ENCODE results near the gene ZNF488.
"Not testable (repeated sequence)": the region's sequence is repeated elsewhere in the genome, so short reads cannot be mapped to it uniquely, and the experiment has no call there.

The ZNF488 gene

DNA sequence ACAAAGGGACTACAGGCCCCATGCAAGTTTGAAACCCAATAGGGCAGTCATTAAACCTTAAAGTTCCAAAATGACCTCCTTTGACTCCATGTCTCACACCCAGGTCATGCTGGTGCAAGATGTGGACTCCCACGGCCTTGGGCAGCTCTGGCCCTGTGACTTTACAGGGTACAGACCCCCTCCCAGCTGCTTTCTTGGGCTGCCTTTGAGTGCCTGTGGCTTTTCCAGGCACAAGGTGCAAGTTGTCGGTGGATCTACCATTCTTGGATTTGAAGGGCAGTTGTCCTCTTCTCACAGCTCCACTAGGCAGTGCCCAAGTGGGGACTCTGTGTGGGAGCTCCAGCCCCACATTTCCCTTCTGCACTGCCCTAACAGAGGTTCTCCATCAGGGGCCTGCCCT is 2.0 kb upstream of the ZNF488 start:
- not testable (repeated sequence) for DNase-seq (ENCODE audit: insufficient read length, low spot score); FAIRE-seq

- no peak for FAIRE-seq
- no peak for DNase-seq (ENCODE audit: insufficient read length, low spot score)
These were observed 589 bp downstream of the ZNF488 start for GRCh38 chr10:47383261-47384147.

- DNase-seq (ENCODE audit: insufficient read length, low spot score): no peak
- no peak for FAIRE-seq
These were observed 2.4 kb downstream of the ZNF488 start for GRCh38 chr10:47381427-47382379.

- FAIRE-seq: no peak
- no peak for DNase-seq (ENCODE audit: insufficient read length, low spot score)
These were observed 3.0 kb downstream of the ZNF488 start for GRCh38 chr10:47381103-47381395.

DNA sequence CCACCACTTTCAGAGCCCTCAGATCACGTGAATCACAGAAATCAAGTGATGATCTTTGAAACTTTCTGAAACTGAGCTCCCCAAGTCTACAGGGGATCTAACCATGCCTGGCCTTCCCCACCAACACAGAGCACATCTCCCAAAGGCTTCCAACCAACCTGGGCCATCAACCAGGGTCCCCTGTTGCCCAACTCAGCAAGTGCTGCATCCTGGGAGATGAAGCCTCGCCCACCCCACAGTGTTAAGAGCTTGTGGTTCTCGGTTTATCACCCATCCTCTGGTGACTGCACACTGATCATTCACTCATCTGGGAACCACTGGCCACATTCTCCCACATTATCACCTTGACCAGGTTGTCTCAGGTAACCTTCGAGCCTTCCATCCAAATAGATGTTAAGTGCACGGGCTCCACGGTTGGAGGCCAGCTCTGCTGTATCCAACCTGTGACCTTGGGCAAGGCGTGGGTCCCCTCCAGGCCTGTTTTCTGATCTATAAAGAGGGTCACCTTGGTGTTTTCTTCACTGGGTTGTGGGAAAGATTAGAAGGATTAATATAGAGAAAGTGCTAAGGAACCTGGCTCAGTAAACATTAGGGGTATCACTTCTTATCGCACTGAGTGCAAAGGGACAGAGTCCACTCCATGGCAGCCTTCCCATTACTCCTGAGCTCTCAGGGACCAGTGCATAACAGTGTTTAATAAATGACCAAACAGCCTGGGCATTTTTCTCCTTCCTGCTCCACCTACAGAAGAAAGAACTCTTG is 3.6 kb downstream of the ZNF488 start:
- no peak for DNase-seq (ENCODE audit: insufficient read length, low spot score)
- FAIRE-seq: no peak

GRCh38 chr10:47379901-47380300 is 4.2 kb downstream of the ZNF488 start:
- FAIRE-seq (no peak), DNase-seq (ENCODE audit: insufficient read length, low spot score) (no peak)

- FAIRE-seq: no peak
- no peak for DNase-seq (ENCODE audit: insufficient read length, low spot score)
These were observed 4.7 kb downstream of the ZNF488 start for GRCh38 chr10:47379445-47379785.

DNA sequence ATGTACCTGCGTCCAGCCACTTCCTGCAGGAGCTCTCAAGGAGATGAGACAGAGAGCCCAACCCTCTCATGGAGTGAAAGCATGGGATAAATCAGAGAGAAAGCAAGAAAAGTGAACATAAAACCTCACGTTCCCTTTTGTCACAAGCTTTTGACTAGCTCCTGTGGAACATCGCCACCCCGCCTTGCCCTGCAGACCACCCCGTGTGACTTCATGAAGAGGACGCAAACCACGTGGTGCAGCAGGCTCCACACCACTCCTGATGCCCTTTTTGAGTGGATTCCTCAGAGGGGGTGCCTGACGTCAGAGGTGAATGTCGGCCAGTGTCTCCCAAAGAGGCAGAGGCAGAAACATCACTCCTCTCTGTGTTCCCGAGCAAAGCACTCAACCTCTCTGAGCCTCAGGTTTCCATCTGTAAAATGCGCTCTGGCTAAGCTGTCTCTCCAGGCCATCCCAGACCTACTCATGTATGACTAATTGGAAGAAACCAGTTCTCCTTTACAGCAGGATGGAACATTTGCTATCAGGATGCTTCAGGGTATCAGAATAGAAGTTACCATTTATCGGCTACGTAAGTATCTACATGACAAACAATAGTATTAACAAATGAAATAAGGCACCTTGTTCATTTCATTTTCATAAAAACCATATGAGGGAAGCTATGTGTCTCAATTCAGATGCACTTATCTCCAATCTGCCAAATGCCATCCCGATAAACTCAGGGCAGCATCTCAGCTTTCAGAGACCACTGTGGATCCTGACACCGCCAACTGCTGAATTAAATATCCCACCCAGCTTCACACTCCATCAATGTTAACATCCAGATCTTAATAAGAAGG is 5.3 kb downstream of the ZNF488 start:
- no peak for FAIRE-seq
- no peak for DNase-seq (ENCODE audit: insufficient read length, low spot score)

GRCh38 chr10:47378183-47378510 is 5.9 kb downstream of the ZNF488 start:
- FAIRE-seq (no peak), DNase-seq (ENCODE audit: insufficient read length, low spot score) (no peak)

DNA sequence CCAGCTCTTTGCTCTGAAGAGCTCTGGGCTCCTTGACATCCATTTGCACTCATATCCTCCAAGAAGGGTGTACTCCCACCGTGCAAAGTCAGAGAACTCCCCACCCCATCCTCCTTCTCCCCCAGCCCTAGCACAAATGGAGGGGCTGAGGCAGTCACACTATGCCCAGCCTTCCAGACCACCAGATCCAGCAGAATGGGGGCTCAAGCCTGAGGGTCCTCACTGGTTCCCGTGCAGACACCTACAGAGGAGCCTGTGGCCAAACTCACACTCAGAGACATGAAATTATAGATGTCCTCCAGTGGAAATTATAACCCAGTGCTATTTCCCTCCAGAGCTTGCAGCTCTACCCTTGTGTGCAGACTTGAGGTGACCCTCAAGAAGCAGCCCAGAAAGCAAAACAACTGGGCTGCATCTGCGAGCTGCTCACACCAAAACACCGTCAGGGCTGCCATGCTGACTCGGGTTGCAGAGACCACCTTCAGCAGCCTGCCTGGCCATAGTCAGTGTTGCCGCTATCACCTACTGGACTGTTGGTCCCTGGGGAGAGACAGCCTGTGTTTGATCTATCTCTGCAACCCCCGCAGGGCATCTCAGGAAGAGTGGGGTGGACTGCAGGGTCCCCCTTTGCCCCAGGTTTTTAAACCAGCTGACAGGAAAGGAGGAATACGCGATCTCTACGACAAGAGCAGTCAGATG is 7.4 kb downstream of the ZNF488 start:
- DNase-seq (ENCODE audit: insufficient read length, low spot score): no peak
- FAIRE-seq: no peak

DNA sequence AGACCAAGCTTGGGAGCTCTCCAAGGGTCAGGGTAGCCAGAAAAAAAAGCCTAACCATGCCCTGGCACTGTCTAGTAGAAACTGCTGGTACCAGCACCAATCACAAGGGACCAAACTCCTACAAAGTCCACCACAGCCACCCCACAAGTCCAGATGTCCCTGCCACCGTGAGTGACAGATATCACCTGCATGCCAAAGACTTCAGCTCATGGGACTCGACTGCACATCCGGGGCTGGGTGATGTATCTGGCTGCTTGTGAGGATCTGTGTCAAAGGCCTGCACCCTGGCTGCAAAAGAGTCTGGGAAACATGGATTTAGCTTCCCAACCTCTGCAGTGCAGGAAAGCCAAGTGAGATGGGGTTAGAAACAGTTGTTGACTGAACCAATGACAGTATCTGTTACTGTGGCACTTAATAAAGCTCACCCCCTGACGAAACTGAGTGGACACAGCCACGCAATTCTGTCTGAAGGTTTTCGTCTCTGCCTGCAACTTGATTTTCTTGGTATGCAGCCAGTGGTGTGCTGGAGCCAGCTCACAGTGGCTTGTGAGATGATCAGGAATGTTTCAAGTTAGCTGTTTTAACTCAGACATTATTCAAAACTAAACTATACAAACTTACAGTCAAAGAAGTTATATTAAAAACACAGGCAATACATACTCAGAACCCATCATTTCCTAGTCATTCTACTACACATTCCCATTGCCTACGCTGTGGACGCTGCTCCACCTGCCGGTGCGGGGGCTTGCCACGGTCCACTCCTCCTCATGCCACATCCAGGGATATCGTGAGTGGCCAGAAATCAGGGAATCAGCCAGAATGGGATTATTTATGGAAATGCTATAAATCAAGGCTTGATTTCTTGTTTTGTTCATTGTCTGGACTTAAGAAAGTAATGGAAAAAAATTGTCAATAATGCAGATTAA is 9.2 kb downstream of the ZNF488 start:
- FAIRE-seq (no peak), DNase-seq (ENCODE audit: insufficient read length, low spot score) (no peak)

DNA sequence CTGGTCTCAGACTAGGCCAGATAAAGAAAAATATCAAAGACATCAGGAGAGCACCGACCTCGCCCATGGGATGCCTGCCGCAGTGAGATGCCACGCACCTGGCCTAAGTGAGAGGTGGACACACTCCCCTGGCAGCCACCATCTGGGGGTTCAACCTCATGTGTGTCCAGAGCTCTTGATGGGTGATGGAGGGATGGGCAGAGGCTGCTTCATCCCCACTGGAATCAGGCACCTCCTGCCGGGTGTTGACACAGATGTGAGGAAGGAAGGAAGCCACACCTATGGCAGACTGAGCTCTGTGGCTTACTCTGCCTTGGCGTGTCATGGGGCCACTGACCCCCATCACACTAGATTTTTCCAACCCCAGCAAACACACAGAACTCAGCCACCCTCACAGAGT is 11.4 kb downstream of the ZNF488 start:
- FAIRE-seq (no peak), DNase-seq (ENCODE audit: insufficient read length, low spot score) (no peak)

GRCh38 chr10:47371629-47372485 is 12.2 kb downstream of the ZNF488 start:
- DNase-seq (ENCODE audit: insufficient read length, low spot score) (no peak), FAIRE-seq (no peak)

DNA sequence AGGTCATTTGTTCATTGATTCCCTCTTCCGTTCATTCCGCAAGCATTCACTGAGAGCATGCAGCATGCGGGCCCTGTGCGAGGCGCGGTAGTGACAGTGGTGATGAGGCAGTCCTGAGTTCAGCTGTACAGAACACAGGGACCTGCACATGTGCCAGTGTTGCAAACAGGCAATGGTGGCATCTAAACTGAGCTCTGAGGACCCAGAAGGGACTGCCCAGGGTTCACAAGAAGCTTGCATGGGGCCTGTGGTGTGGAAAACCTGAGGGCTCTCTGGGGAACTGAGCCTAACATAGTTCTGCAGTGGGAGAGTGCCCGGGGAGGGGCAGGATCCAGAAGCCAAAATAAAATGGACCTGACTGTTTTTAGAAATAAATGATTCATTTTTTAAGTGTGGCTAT is 13.2 kb downstream of the ZNF488 start:
- no peak for DNase-seq (ENCODE audit: insufficient read length, low spot score)
- no peak for FAIRE-seq

DNA sequence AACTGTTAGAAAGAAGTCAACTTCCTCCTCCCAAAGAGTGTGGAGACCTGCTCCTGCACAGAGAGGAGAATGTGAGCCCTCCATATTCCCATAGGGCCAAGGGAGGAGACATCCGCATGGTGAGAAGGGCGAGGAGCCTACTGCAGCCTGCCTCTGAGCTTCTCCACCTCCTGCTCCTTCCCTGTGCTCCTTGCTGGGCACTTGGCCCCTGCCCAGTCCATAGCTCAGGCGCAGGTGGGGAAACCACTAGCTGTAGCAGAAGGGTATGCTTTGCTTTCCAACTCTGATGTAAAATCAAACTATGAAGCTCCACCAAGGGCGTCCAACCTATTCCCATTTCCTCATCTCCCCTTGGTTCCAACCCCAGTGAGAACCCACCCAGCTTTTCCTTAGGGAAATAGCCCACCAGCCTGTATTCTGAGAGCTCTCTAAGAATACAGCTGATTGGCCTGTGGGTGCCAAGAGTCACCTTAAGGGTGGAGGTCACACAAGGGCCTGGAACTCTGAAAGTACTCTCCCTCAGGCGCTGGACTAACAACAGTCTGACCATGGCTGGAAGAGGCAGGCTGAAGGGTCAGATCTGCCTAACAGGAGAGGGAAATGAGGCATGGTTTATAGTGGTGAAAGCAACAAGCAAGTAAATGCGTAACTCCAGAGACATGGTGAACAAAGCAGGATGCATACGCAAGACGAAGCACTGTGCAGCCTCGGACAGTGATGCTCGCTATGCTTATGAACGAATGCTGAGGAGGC is 13.9 kb downstream of the ZNF488 start:
- FAIRE-seq (no peak), DNase-seq (ENCODE audit: insufficient read length, low spot score) (no peak)

GRCh38 chr10:47369251-47369894 is 14.7 kb downstream of the ZNF488 start:
- FAIRE-seq (no peak), DNase-seq (ENCODE audit: insufficient read length, low spot score) (no peak)

Measured in HTR-8/SVneo (cell line).